GM23248 (cell line): ENCODE data around the gene RACK1. TPM values are rescaled to one million over a fixed set of nuclear protein-coding genes. Genes with fewer than 3 reads are reported as not detected.

Source experiments
- DNase-seq: peaks from one replicate; pipeline ENCODE4 v3.0.0-alpha.2; 2015
- H2AFZ ChIP-seq: fragments of 200-600 bp; sonication (generic); 2 replicates; pipeline ENCODE4 v1.6.1; 2016; ENCODE audit warnings: antibody characterized with exemption
- H3F3A ChIP-seq: fragments of 200-600 bp; sonication (generic); 2 replicates; pipeline ENCODE4 v1.6.1; 2016; ENCODE audit warnings: mild to moderate bottlenecking, antibody characterized with exemption, mixed run types; ENCODE audit not compliant: insufficient read depth
- H3K27ac ChIP-seq: fragments of 200-600 bp; sonication (generic); 2 replicates; pipeline ENCODE4 v1.5.1; 2016; ENCODE audit warnings: mild to moderate bottlenecking
- H3K27me3 ChIP-seq: fragments of 200-600 bp; sonication (generic); replicated peaks from 2 replicates; pipeline ENCODE4 v1.6.1; 2016; ENCODE audit warnings: mild to moderate bottlenecking; ENCODE audit not compliant: insufficient read depth
- H3K36me3 ChIP-seq: fragments of 200-600 bp; sonication (generic); 2 replicates; pipeline ENCODE4 v1.6.1; 2016; ENCODE audit warnings: low read depth, mild to moderate bottlenecking
- H3K4me1 ChIP-seq: fragments of 200-600 bp; sonication (generic); 2 replicates; pipeline ENCODE4 v1.6.1; 2016; ENCODE audit warnings: mild to moderate bottlenecking; ENCODE audit not compliant: insufficient read depth
- H3K4me2 ChIP-seq: fragments of 200-600 bp; sonication (generic); one replicate; pipeline ENCODE4 v1.6.1; 2016; ENCODE audit warnings: mild to moderate bottlenecking; ENCODE audit not compliant: unreplicated experiment
- H3K4me3 ChIP-seq: fragments of 200-600 bp; sonication (generic); 2 replicates; pipeline ENCODE4 v1.5.1; 2016; ENCODE audit warnings: mild to moderate bottlenecking
- H3K79me2 ChIP-seq: fragments of 200-600 bp; sonication (generic); 2 replicates; pipeline ENCODE4 v1.6.1; 2016; ENCODE audit warnings: mild to moderate bottlenecking; ENCODE audit not compliant: insufficient read depth
- H3K9ac ChIP-seq: fragments of 200-600 bp; sonication (generic); 2 replicates; pipeline ENCODE4 v1.6.1; 2016; ENCODE audit warnings: mild to moderate bottlenecking
- H3K9me2 ChIP-seq: fragments of 200-600 bp; sonication (generic); 2 replicates; pipeline ENCODE4 v1.6.1; 2016; ENCODE audit warnings: mixed run types, mild to moderate bottlenecking, moderate library complexity; ENCODE audit not compliant: insufficient read depth
- H3K9me3 ChIP-seq: fragments of 200-600 bp; sonication (generic); one replicate; pipeline ENCODE4 v1.6.1; 2017; ENCODE audit warnings: low read depth
- H4K20me1 ChIP-seq: fragments of 200-600 bp; sonication (generic); 2 replicates; pipeline ENCODE4 v1.6.0; 2016; ENCODE audit not compliant: insufficient read depth
- EZH2 ChIP-seq: fragments of 200-600 bp; sonication (generic); IDR thresholded peaks from 2 replicates; pipeline ENCODE4 v1.6.1; 2018; ENCODE audit warnings: antibody characterized with exemption, mild to moderate bottlenecking; ENCODE audit not compliant: insufficient read depth, poor library complexity, severe bottlenecking
- EZH2phosphoT487 ChIP-seq: fragments of 200-600 bp; sonication (generic); IDR thresholded peaks from 2 replicates; pipeline ENCODE4 v1.6.1; 2018; ENCODE audit warnings: antibody characterized with exemption, moderate library complexity, mild to moderate bottlenecking, low read depth; ENCODE audit not compliant: insufficient read depth
- WGBS, 2 experiments: methylation state at CpG; one replicate each; pipeline ENCODE4 v1.1.6; 2015 to 2017; ENCODE audit warnings: low lambda C conversion rate in 2 of 2, low coverage in 1 of 2; ENCODE audit errors: missing lambda C conversion rate in 2 of 2; 5-methylcytosine and 5-hydroxymethylcytosine counted together
- in situ Hi-C: fragments of 300-500 bp; cut with MboI; formaldehyde crosslinking; loops from 2 replicates; pipeline ENCODE4 v1.15.0; 2020
- polyA plus RNA-seq: library from polyadenylated mRNA; unstranded; fragments of >200 nt; fragmentation: Nextera tagmentation; extraction: Ambion mirVana; gene quantifications from 2 replicates; pipeline ENCODE4 v1.2.1, GENCODE V29; 2016
- total RNA-seq: library from RNA; depleted of rRNA; stranded (reverse); fragments of >200 nt; shearing (Covaris generic); gene quantifications from 2 replicates; pipeline ENCODE4 v1.2.3, GENCODE V29; 2014

The RACK1 gene
- total and polyA plus RNA-seq, 2 experiments from 2014 or later, result 837 to 3,224 TPM

DNA sequence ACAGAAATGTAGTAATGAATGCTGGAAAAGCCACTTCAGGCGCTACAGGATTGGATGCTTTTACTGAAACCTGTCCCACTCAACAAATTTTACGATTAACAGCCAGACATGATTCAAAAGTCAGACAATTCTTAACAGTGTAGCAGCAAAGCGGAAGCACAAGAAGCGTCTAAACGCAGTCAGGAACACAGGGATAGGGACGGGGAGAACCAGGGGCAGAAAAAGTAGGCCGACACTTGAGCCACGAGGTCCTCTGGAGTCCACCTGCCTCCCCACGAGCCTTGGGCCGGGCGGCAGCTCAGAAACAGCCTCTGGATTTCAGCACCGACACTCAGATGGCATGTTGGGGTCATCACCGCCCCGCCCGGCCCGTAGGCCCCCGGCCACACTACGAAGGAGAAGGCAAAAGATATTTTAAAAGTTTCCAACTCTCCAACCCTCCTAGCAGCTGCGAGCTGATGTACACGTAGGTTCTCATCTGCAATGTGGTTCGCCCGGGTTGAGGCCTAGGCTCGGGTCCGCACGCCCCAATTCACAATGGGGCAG, 615 bp downstream of the RACK1 start:
- Histone ChIP-seq H3K27me3 (no peaks in the 10 kb centered on the region), H3K4me2 (peak overlapping the region; percentile 96), H3K9me3 (no peaks in the 10 kb centered on the region), H4K20me1 (peaks cover 13% of the 10 kb centered on the region), H3K9ac (peak overlapping the region; percentile 98), H2AFZ (no peak overlapping the region; the same call in 1 of the 2 replicates), H3K36me3 (peaks cover 35% of the 10 kb centered on the region), H3K27ac (peak overlapping the region; percentile 97), H3K9me2 (no peaks in the 10 kb centered on the region), H3K4me3 (peak overlapping the region; percentile 87), H3K4me1 (peaks cover 37% of the 10 kb centered on the region), H3K79me2 (peaks cover 88% of the 10 kb centered on the region), H3F3A (peaks cover 56% of the 10 kb centered on the region)
- in situ Hi-C loops, result no loop called here
- 0 to 1% methylated on average over 23 to 25 of the region's 25 CpGs for WGBS, 2 experiments
- DNase-seq, result peak; percentile 60
- TF ChIP-seq EZH2phosphoT487 (no peak), EZH2 (no peak)

DNA sequence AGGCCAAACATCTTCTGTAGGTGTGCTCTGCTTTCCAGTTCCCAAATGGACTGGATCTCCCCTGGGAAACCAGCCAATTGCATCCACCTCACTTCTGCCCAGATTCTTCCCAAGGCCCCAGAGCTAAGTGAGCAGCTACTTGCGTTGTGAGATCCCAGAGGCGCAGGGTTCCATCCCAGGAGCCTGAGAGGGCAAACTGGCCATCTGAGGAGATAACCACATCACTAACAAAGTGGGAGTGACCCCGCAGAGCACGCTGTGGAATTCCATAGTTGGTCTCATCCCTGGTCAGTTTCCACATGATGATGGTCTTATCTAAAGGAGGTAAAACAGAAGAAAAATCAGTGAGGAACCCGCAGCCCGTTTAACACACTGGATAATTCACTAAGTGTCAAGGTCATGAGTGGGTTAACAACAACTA, 1.7 kb downstream of the RACK1 start:
- peak overlapping the region; percentile 98 for H3K9ac ChIP-seq
- DNase-seq, result peak; percentile 60
- no peaks in the 10 kb centered on the region for H3K9me2 ChIP-seq
- peaks cover 88% of the 10 kb centered on the region for H3K79me2 ChIP-seq
- H3K4me1 ChIP-seq, result peaks cover 37% of the 10 kb centered on the region
- H4K20me1 ChIP-seq, result peaks cover 13% of the 10 kb centered on the region
- no peaks in the 10 kb centered on the region for H3K9me3 ChIP-seq
- peak overlapping the region; percentile 87 for H3K4me3 ChIP-seq
- H3F3A ChIP-seq, result peaks cover 65% of the 10 kb centered on the region
- H3K36me3 ChIP-seq, result peaks cover 46% of the 10 kb centered on the region
- WGBS, 2 experiments, result 36% methylated on average over 6 of the region's 6 CpGs
- in situ Hi-C loops, result no loop called here
- no peak overlapping the region for H2AFZ ChIP-seq
- no peaks in the 10 kb centered on the region for H3K27me3 ChIP-seq
- H3K4me2 ChIP-seq, result peak overlapping the region; percentile 96
- H3K27ac ChIP-seq, result peak overlapping the region; percentile 97
- TF ChIP-seq EZH2 (no peak), EZH2phosphoT487 (no peak)

DNA sequence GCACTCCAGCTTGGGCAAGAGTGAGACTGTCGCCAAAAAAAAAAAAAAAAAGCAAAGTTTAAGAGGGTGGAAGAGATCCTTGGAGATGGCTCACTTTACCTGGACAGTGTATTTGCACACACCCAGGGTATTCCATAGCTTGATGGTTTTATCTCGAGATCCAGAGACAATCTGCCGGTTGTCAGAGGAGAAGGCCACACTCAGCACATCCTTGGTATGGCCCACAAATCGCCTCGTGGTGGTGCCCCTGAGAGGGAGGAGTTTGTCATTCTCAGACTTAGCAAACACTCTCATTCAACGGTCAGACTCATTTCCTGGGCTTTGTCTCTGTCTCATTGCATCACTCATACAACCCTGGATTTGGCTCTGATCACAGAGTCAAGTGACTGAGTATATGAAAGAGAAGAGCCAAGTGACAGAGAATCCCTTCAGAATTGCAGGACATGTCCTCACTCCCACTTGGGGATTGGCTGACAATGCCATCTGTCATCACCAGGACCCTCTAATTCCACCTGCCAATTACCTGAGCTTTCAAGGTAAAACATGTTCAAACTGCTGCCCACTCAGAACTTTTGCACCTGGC, 2.2 kb downstream of the RACK1 start:
- Histone ChIP-seq H3K9me3 (no peaks in the 10 kb centered on the region), H3K36me3 (peaks cover 51% of the 10 kb centered on the region), H3K4me1 (peaks cover 37% of the 10 kb centered on the region), H3K27ac (peak overlapping the region; percentile 97), H3K79me2 (peaks cover 87% of the 10 kb centered on the region), H3K9ac (peak overlapping the region; percentile 98), H3F3A (peaks cover 71% of the 10 kb centered on the region), H3K27me3 (no peaks in the 10 kb centered on the region), H4K20me1 (peaks cover 13% of the 10 kb centered on the region), H2AFZ (no peak overlapping the region), H3K9me2 (no peaks in the 10 kb centered on the region), H3K4me3 (peak overlapping the region; percentile 87), H3K4me2 (peak overlapping the region; percentile 96)
- in situ Hi-C loops, result no loop called here
- WGBS, 2 experiments, result 16 to 24% methylated on average over 6 of the region's 6 CpGs
- peak; percentile 96 for DNase-seq
- TF ChIP-seq EZH2phosphoT487, result no peak
- no peak for TF ChIP-seq EZH2

- no peak for TF ChIP-seq EZH2phosphoT487
- no peak for TF ChIP-seq EZH2
- Histone ChIP-seq H3K9me2 (no peaks in the 10 kb centered on the region), H2AFZ (no peak overlapping the region), H3K36me3 (peaks cover 66% of the 10 kb centered on the region), H4K20me1 (peaks cover 17% of the 10 kb centered on the region), H3K9ac (0 out of 2 replicates have a peak overlapping the region, but pooled peaks have one; percentile 23), H3K4me1 (peaks cover 18% of the 10 kb centered on the region), H3F3A (peaks cover 84% of the 10 kb centered on the region), H3K9me3 (no peaks in the 10 kb centered on the region), H3K27me3 (no peaks in the 10 kb centered on the region), H3K4me2 (no peak overlapping the region), H3K4me3 (no peak overlapping the region), H3K27ac (no peak overlapping the region), H3K79me2 (peaks cover 72% of the 10 kb centered on the region)
- 88 to 91% methylated on average over 9 of the region's 9 CpGs for WGBS, 2 experiments
- in situ Hi-C loops, result no loop called here
- DNase-seq, result no peak
Observed at GRCh38 chr5:181239062-181239663, 4.5 kb downstream of the RACK1 start.
